ENCODE data around the gene CHN2.

The CHN2 gene

DNA sequence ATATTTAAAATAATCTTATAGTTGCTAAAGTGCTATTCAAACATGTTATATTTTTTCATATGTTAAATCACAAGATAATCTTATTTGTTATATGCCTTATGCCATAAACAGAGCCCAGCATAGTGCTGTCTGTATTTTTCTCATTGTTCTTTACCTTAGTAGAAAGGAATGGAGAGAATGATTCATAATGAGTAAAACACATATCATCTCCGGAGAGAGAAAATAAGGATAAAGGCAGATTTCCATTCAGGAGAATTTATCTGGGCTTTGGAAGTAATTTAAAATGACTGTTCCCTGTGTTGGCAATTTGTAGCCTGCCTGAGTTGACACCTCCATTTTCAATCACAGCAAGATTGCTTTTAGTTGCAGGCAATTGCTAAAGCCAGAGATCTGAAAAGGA lies 30.2 kb downstream of the CHN2 start:
- no peak overlapping the region for H3K27ac ChIP-seq (ENCODE audit: low read depth, low read length, severe bottlenecking)
- peaks cover 4% of the 10 kb centered on the region for H3K9me3 ChIP-seq (ENCODE audit: control insufficient read depth, low read length)
- H3K36me3 ChIP-seq (ENCODE audit: control insufficient read depth, insufficient read depth, low read length): no peaks in the 10 kb centered on the region
- no peaks in the 10 kb centered on the region for H3K4me1 ChIP-seq (ENCODE audit: control insufficient read depth, insufficient read depth, low read length, poor library complexity, severe bottlenecking)
- no CpG with 5 or more reads among the region's 1 CpG for WGBS, 2 experiments (ENCODE audit: insufficient coverage in 2 of 2)
- no peak overlapping the region for H3K4me3 ChIP-seq (ENCODE audit: extremely low read depth, insufficient read depth, low read length, poor library complexity, severe bottlenecking)

DNA sequence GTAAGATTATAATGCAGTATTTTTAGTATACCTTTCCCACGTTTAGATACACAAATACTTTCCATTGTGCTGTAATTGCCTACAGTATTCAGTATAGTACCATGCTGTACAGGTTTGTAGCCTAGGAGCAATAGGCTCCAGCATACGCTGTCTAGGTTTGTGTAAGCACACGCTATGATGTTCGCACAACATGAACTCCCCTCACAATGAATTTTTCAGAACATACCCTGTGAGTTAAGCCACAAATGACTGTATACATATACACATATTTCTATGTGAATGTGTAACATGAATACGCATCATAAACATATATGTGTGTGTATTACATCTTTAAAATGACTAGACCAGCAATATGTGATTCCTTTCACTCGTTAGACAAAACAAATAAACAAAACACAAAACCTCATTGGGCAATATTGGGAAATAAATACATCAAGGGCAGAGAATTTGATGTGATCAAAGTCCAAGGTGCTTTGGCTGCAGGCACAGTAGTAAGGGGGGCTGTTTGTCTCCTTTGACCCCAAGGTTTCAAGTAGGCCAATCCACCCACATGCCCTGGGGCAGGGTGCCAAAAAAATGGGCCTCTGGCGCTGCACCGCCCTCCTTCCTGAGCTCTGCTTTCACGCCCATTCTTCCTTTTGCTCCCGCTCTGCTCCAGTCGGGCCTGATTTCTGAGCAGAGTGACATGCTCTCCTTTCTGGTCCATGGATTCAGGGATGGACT lies 33.9 kb downstream of the CHN2 start:
- 94 to 99% methylated on average over 6 to 7 of the region's 11 CpGs for WGBS, 2 experiments (ENCODE audit: insufficient coverage in 2 of 2)
- no peak overlapping the region for H3K27ac ChIP-seq (ENCODE audit: low read depth, low read length, severe bottlenecking)
- no peaks in the 10 kb centered on the region for H3K36me3 ChIP-seq (ENCODE audit: control insufficient read depth, insufficient read depth, low read length)
- peaks cover 22% of the 10 kb centered on the region for H3K4me1 ChIP-seq (ENCODE audit: control insufficient read depth, insufficient read depth, low read length, poor library complexity, severe bottlenecking)
- no peaks in the 10 kb centered on the region for H3K9me3 ChIP-seq (ENCODE audit: control insufficient read depth, low read length)
- H3K4me3 ChIP-seq (ENCODE audit: extremely low read depth, insufficient read depth, low read length, poor library complexity, severe bottlenecking): no peak overlapping the region

DNA sequence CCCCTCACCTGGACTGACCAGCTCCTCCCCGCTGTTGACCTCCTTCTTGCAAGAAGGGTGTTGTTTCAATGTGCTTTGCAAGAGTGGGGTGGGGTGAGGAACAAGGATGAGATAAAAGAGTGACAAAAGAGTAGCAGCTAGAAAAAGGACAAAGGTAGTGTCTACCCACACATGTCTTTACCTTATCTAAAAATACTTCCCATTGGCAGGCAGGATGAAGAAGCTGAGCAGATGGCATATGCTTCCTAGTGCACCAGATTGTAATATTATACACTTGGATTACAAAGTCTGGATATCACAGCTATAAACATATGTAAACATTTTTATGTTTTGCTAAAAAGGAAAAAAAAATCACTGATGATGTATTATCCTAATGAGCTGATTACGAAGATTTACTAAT lies 34.5 kb downstream of the CHN2 start:
- Histone ChIP-seq H3K4me3 (ENCODE audit: extremely low read depth, insufficient read depth, low read length, poor library complexity, severe bottlenecking) (no peak overlapping the region), H3K4me1 (ENCODE audit: control insufficient read depth, insufficient read depth, low read length, poor library complexity, severe bottlenecking) (peaks cover 22% of the 10 kb centered on the region), H3K9me3 (ENCODE audit: control insufficient read depth, low read length) (no peaks in the 10 kb centered on the region), H3K36me3 (ENCODE audit: control insufficient read depth, insufficient read depth, low read length) (no peaks in the 10 kb centered on the region), H3K27ac (ENCODE audit: low read depth, low read length, severe bottlenecking) (no peak overlapping the region)
- 80 to 100% methylated on average over 1 to 2 of the region's 2 CpGs for WGBS, 2 experiments (ENCODE audit: insufficient coverage in 2 of 2)

DNA sequence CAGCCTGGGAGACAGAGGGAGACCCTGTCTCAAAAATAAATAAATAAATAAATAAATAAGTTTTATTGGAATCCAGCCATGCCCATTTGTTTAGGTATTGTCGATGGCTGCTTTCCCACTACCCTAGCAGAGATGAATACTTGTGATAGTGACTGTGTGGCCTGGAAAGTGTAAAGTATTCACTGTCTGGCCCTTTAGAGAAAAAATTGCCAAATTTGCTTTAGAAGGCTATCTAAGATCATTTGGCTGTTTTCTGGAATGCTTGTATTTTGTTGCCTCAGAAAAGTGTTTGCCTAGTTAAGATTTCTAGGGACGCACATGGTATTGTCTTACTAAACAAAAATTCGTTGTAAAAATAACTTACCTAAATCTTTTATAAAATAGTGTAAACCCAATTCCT lies 35.4 kb downstream of the CHN2 start:
- 100% methylated on average over 1 of the region's 3 CpGs; no CpG with 5 or more reads in 1 of the 2 experiments for WGBS, 2 experiments (ENCODE audit: insufficient coverage in 2 of 2)
- no peak overlapping the region for H3K4me3 ChIP-seq (ENCODE audit: extremely low read depth, insufficient read depth, low read length, poor library complexity, severe bottlenecking)
- peaks cover 22% of the 10 kb centered on the region for H3K4me1 ChIP-seq (ENCODE audit: control insufficient read depth, insufficient read depth, low read length, poor library complexity, severe bottlenecking)
- H3K9me3 ChIP-seq (ENCODE audit: control insufficient read depth, low read length): no peaks in the 10 kb centered on the region
- no peaks in the 10 kb centered on the region for H3K36me3 ChIP-seq (ENCODE audit: control insufficient read depth, insufficient read depth, low read length)
- no peak overlapping the region for H3K27ac ChIP-seq (ENCODE audit: low read depth, low read length, severe bottlenecking)

DNA sequence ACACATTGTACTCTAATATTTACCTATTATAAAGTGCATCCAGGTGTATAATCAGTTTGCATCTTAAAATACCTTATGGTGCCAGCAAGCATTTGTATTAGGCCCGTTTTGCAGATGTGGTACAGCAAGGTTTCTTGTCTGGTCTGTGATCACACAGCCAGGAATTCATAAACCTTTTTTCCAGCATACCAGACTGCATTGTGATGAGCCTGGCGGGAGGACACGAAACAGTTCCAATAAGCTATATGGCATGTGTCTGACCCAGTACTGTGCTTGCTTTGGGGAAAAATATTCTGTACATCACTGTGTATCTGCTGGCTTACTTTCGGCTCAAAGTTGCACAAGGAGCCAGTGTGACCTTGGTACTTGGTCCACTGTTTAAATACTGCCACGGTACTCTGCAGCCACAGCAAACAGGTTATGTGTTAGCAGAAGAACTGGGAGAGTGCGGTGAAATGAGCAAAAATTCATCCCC lies 36.3 kb downstream of the CHN2 start:
- Histone ChIP-seq H3K4me1 (ENCODE audit: control insufficient read depth, insufficient read depth, low read length, poor library complexity, severe bottlenecking) (peaks cover 22% of the 10 kb centered on the region), H3K9me3 (ENCODE audit: control insufficient read depth, low read length) (no peaks in the 10 kb centered on the region), H3K36me3 (ENCODE audit: control insufficient read depth, insufficient read depth, low read length) (no peaks in the 10 kb centered on the region), H3K4me3 (ENCODE audit: extremely low read depth, insufficient read depth, low read length, poor library complexity, severe bottlenecking) (no peak overlapping the region), H3K27ac (ENCODE audit: low read depth, low read length, severe bottlenecking) (peak overlapping the region; percentile 78)
- 93 to 94% methylated on average over 6 of the region's 6 CpGs for WGBS, 2 experiments (ENCODE audit: insufficient coverage in 2 of 2)

DNA sequence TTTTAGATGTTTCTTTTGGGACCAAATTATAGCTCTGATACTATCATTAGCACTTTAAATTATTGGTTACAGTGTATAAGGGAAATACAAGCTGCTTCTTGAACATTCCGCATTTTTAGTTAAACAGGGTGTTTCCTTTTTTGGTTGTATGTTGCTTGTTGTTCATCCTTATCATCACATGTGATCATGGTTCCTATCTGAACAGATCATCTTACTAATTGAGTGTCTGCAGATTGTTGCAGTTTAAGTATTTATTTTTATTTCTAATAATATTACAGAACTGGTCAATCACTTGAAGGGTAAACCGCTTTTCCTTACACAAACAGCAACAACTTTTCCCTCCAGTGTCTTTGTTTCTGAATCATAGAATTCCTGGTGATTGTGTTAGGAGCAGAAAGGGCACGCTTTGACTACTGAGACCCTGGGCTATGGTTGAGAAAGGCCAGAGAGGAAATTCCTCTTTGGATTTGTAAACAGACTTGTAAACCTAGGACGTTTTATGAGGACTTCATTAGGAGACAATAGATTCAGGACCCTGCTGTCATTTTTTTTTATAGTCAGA lies 37.2 kb downstream of the CHN2 start:
- Histone ChIP-seq H3K9me3 (ENCODE audit: control insufficient read depth, low read length) (no peaks in the 10 kb centered on the region), H3K4me3 (ENCODE audit: extremely low read depth, insufficient read depth, low read length, poor library complexity, severe bottlenecking) (no peak overlapping the region), H3K36me3 (ENCODE audit: control insufficient read depth, insufficient read depth, low read length) (no peaks in the 10 kb centered on the region), H3K4me1 (ENCODE audit: control insufficient read depth, insufficient read depth, low read length, poor library complexity, severe bottlenecking) (peaks cover 28% of the 10 kb centered on the region), H3K27ac (ENCODE audit: low read depth, low read length, severe bottlenecking) (peak overlapping the region; percentile 78)
- WGBS, 2 experiments (ENCODE audit: insufficient coverage in 2 of 2): 20 to 50% methylated on average over 1 of the region's 4 CpGs

DNA sequence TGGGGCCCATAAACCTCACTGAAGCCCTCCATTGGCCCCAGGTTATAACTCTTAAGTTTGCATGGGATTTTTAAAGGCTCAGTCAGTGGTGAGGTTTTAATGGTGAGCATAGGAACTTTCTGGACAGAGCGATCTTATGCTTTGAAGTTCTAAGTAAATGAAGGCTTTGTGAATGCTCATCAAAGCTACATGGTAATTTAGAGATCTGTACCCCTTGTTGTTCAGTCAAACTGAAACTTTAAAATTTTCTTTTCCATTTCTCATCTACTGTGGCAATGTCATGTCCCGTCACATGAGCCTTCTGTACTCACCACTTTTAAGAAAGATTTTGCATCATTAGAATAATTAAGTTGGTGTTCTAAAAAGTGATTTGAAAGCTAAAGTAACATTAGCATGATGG lies 39.9 kb downstream of the CHN2 start:
- no peak overlapping the region for H3K27ac ChIP-seq (ENCODE audit: low read depth, low read length, severe bottlenecking)
- no peaks in the 10 kb centered on the region for H3K36me3 ChIP-seq (ENCODE audit: control insufficient read depth, insufficient read depth, low read length)
- 83% methylated on average over 1 of the region's 2 CpGs; no CpG with 5 or more reads in 1 of the 2 experiments for WGBS, 2 experiments (ENCODE audit: insufficient coverage in 2 of 2)
- no peak overlapping the region for H3K4me3 ChIP-seq (ENCODE audit: extremely low read depth, insufficient read depth, low read length, poor library complexity, severe bottlenecking)
- H3K9me3 ChIP-seq (ENCODE audit: control insufficient read depth, low read length): no peaks in the 10 kb centered on the region
- H3K4me1 ChIP-seq (ENCODE audit: control insufficient read depth, insufficient read depth, low read length, poor library complexity, severe bottlenecking): peaks cover 39% of the 10 kb centered on the region

DNA sequence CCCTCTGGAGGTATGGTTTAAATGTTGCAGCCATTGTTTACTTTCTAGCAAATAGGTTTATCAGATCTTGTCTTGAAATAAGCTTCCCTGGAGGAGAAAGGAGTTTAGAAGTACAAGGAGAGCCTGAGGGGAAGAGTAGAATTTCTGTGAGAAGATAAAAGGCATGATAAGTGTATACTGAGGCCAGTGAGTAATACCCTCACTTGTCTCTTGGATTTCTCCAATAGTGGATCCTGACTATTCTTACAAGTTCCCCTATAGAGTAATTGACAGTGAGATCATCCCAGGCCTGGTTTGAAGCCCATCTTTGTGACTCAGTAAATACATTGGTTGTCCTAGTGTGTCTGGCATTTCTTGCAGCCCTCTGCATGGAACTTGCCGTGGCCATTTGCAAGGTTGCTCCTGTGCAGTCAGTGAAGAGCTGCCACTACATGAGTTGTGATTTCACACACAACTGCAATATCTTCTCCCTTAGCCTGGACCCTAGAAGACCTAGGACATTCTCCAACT lies 41.6 kb downstream of the CHN2 start:
- peak overlapping the region; percentile 77 for H3K27ac ChIP-seq (ENCODE audit: low read depth, low read length, severe bottlenecking)
- H3K9me3 ChIP-seq (ENCODE audit: control insufficient read depth, low read length): no peaks in the 10 kb centered on the region
- H3K36me3 ChIP-seq (ENCODE audit: control insufficient read depth, insufficient read depth, low read length): no peaks in the 10 kb centered on the region
- 71 to 90% methylated on average over 1 of the region's 1 CpG for WGBS, 2 experiments (ENCODE audit: insufficient coverage in 2 of 2)
- H3K4me1 ChIP-seq (ENCODE audit: control insufficient read depth, insufficient read depth, low read length, poor library complexity, severe bottlenecking): peaks cover 35% of the 10 kb centered on the region
- H3K4me3 ChIP-seq (ENCODE audit: extremely low read depth, insufficient read depth, low read length, poor library complexity, severe bottlenecking): no peak overlapping the region

DNA sequence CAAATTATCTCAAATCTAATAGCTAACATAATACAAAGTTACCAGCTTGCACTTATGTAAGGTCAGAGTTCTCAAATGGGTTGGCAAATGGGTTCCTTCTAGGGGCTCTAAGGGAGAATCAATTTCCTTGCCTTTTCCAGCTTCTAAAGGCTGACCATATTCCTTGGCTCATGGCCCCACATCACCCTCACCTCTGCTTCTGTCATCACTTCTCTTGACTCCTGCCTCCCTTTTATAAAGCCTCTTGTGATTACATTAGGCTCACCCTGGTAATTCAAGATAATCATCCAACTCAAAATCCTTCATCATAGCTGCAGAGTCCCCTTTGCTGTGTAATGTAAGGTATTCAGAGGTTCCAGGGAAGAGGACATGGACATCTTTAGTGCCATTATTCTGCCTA lies 42.1 kb downstream of the CHN2 start:
- Histone ChIP-seq H3K27ac (ENCODE audit: low read depth, low read length, severe bottlenecking) (peak overlapping the region; percentile 77), H3K4me1 (ENCODE audit: control insufficient read depth, insufficient read depth, low read length, poor library complexity, severe bottlenecking) (peaks cover 30% of the 10 kb centered on the region), H3K9me3 (ENCODE audit: control insufficient read depth, low read length) (no peaks in the 10 kb centered on the region), H3K4me3 (ENCODE audit: extremely low read depth, insufficient read depth, low read length, poor library complexity, severe bottlenecking) (no peak overlapping the region), H3K36me3 (ENCODE audit: control insufficient read depth, insufficient read depth, low read length) (no peaks in the 10 kb centered on the region)

DNA sequence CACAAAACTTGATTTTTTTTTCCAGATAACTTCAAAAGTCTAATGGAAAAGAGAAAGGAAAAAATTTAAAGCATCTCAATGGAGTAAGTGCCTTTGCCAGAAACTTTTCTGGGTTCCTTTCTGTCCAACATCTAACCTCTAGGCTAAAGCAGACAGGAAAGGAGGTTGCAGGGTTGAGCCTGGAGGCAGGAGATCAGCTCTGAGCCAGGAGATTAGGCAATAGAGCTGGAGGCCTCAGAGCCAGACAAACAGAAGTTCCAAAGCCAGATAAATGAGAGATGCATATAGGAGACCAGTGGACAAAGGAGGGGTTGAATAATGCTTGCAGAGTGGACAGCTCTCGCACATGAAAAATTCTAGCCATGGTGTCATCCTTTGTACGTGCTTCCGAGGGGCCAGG lies 42.9 kb downstream of the CHN2 start:
- no peak overlapping the region for H3K4me3 ChIP-seq (ENCODE audit: extremely low read depth, insufficient read depth, low read length, poor library complexity, severe bottlenecking)
- H3K9me3 ChIP-seq (ENCODE audit: control insufficient read depth, low read length): no peaks in the 10 kb centered on the region
- no peaks in the 10 kb centered on the region for H3K36me3 ChIP-seq (ENCODE audit: control insufficient read depth, insufficient read depth, low read length)
- H3K27ac ChIP-seq (ENCODE audit: low read depth, low read length, severe bottlenecking): peak overlapping the region; percentile 77
- WGBS, 2 experiments (ENCODE audit: insufficient coverage in 2 of 2): 97 to 100% methylated on average over 1 to 3 of the region's 3 CpGs
- peaks cover 26% of the 10 kb centered on the region for H3K4me1 ChIP-seq (ENCODE audit: control insufficient read depth, insufficient read depth, low read length, poor library complexity, severe bottlenecking)

DNA sequence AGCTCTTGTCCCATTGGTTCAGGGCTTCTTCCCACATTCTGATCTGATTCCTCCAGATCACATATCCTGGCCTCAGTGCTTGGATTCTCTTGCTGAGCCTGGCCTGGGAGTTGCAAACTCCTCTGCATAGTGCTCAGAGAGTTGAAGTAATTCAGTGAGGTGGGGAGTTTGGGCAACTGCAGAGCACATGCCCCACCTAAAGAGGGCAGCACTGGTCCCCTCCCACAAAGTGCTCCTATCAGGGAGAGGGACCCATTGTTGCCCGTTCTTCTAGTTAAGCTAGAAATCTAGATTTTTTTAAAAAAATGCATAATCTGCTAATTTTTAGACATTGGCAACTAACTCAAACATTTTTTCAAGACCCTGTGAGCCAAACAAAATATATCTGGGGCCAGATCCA lies 45.1 kb downstream of the CHN2 start:
- WGBS, 2 experiments (ENCODE audit: insufficient coverage in 2 of 2): no CpG with 5 or more reads among the region's 1 CpG
- no peaks in the 10 kb centered on the region for H3K9me3 ChIP-seq (ENCODE audit: control insufficient read depth, low read length)
- no peaks in the 10 kb centered on the region for H3K36me3 ChIP-seq (ENCODE audit: control insufficient read depth, insufficient read depth, low read length)
- no peak overlapping the region for H3K4me3 ChIP-seq (ENCODE audit: extremely low read depth, insufficient read depth, low read length, poor library complexity, severe bottlenecking)
- peaks cover 17% of the 10 kb centered on the region for H3K4me1 ChIP-seq (ENCODE audit: control insufficient read depth, insufficient read depth, low read length, poor library complexity, severe bottlenecking)
- no peak overlapping the region for H3K27ac ChIP-seq (ENCODE audit: low read depth, low read length, severe bottlenecking)
